HL-60 (cell line): ENCODE data around the gene GRK6.

Source experiments
- TF ChIP-seq, protein P1 (sequence below): IDR thresholded peaks from one replicate; pipeline ENCODE4 v1.5.1; 2011; ENCODE audit warnings: low read length, control low read depth, inconsistent platforms; ENCODE audit not compliant: insufficient read depth
- TF ChIP-seq, protein P2 (sequence below): IDR thresholded peaks from 2 replicates; pipeline ENCODE4 v1.6.1; 2012; ENCODE audit warnings: low read depth; ENCODE audit not compliant: insufficient replicate concordance

DNA sequence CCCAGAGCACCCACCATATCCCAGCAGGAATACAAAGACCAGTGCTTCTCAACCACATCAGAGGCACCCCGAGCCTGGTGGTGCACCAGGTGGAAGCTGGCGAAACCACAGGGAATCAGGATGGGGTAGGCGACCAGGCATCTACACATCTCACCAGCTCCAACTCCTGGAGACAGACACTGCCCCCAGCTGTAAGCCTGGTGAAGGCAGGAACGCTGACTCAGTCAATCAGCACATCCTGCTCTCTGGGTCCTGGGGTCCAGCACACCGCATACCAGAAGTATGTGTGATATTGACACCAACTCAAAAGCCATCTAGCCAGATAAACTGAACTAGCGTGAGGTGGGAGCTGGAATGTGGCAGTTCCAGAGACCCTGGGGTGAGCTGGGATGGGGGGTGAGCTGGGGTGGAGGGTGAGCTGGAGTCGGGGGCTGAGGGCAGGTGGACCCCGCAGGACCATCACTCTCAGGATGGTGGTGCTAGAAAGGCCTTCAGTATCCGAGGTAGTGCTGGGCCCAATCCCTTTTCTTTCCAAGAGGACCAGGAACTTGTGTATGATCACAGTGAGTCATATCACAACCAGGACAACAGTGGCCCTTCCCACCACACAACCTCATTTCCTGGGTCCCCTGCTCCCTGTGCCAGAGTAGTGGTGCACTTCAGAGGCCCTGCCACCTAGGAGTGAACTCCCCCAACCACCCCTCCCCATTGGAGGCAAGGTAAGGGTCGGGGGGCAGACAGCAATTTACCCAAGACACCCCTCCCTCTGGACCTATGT is 44.5 kb downstream of the GRK6 start:
- TF ChIP-seq, protein P1, sequence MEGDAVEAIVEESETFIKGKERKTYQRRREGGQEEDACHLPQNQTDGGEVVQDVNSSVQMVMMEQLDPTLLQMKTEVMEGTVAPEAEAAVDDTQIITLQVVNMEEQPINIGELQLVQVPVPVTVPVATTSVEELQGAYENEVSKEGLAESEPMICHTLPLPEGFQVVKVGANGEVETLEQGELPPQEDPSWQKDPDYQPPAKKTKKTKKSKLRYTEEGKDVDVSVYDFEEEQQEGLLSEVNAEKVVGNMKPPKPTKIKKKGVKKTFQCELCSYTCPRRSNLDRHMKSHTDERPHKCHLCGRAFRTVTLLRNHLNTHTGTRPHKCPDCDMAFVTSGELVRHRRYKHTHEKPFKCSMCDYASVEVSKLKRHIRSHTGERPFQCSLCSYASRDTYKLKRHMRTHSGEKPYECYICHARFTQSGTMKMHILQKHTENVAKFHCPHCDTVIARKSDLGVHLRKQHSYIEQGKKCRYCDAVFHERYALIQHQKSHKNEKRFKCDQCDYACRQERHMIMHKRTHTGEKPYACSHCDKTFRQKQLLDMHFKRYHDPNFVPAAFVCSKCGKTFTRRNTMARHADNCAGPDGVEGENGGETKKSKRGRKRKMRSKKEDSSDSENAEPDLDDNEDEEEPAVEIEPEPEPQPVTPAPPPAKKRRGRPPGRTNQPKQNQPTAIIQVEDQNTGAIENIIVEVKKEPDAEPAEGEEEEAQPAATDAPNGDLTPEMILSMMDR, result no peak
- TF ChIP-seq, protein P2, sequence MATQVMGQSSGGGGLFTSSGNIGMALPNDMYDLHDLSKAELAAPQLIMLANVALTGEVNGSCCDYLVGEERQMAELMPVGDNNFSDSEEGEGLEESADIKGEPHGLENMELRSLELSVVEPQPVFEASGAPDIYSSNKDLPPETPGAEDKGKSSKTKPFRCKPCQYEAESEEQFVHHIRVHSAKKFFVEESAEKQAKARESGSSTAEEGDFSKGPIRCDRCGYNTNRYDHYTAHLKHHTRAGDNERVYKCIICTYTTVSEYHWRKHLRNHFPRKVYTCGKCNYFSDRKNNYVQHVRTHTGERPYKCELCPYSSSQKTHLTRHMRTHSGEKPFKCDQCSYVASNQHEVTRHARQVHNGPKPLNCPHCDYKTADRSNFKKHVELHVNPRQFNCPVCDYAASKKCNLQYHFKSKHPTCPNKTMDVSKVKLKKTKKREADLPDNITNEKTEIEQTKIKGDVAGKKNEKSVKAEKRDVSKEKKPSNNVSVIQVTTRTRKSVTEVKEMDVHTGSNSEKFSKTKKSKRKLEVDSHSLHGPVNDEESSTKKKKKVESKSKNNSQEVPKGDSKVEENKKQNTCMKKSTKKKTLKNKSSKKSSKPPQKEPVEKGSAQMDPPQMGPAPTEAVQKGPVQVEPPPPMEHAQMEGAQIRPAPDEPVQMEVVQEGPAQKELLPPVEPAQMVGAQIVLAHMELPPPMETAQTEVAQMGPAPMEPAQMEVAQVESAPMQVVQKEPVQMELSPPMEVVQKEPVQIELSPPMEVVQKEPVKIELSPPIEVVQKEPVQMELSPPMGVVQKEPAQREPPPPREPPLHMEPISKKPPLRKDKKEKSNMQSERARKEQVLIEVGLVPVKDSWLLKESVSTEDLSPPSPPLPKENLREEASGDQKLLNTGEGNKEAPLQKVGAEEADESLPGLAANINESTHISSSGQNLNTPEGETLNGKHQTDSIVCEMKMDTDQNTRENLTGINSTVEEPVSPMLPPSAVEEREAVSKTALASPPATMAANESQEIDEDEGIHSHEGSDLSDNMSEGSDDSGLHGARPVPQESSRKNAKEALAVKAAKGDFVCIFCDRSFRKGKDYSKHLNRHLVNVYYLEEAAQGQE, result no peak
